Astrocyte of the spinal cord (primary cell): ENCODE data around the gene MACF1.

Experiments used
- DNase-seq: peaks from one replicate; pipeline ENCODE4 v3.0.0; 2011; ENCODE audit warnings: low read depth, low spot score
- H3K4me3 ChIP-seq: 2 replicates; pipeline ENCODE4 v1.5.1; 2011; ENCODE audit warnings: low read depth, mild to moderate bottlenecking, low read length, moderate library complexity
- in situ Hi-C: cut with HindIII; loops from 2 replicates; pipeline ENCODE4 v1.10.0; 2017; ENCODE audit warnings: low sequenced_read_pairs
- TF ChIP-seq, protein P1 (sequence below): IDR thresholded peaks from 2 replicates; pipeline ENCODE4 v1.5.1; 2012; ENCODE audit warnings: low read depth, mild to moderate bottlenecking, low read length, inconsistent platforms

Gene MACF1

DNA sequence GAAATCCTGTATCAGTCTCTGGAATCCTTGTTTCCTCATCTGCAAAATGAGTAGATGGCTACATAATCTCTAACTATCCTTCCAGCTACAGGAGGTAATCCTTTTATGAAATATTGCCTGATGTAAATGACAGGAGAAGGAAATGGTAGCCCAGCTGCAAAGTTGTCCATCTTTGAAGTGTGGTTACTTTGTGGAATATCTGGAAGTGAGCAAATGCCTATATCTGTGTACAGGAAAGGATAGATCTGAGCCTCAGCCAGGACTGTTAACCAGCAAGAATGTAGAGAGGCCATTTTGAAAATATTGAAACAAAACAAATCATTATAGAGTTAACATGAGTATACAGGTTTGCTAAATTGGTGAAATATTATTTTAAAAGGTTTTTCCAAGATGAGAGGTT, 212.1 kb downstream of the MACF1 start:
- peak; percentile 43 for DNase-seq
- TF ChIP-seq, protein P1, sequence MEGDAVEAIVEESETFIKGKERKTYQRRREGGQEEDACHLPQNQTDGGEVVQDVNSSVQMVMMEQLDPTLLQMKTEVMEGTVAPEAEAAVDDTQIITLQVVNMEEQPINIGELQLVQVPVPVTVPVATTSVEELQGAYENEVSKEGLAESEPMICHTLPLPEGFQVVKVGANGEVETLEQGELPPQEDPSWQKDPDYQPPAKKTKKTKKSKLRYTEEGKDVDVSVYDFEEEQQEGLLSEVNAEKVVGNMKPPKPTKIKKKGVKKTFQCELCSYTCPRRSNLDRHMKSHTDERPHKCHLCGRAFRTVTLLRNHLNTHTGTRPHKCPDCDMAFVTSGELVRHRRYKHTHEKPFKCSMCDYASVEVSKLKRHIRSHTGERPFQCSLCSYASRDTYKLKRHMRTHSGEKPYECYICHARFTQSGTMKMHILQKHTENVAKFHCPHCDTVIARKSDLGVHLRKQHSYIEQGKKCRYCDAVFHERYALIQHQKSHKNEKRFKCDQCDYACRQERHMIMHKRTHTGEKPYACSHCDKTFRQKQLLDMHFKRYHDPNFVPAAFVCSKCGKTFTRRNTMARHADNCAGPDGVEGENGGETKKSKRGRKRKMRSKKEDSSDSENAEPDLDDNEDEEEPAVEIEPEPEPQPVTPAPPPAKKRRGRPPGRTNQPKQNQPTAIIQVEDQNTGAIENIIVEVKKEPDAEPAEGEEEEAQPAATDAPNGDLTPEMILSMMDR, result no peak
- in situ Hi-C loops, result no loop called here

DNA sequence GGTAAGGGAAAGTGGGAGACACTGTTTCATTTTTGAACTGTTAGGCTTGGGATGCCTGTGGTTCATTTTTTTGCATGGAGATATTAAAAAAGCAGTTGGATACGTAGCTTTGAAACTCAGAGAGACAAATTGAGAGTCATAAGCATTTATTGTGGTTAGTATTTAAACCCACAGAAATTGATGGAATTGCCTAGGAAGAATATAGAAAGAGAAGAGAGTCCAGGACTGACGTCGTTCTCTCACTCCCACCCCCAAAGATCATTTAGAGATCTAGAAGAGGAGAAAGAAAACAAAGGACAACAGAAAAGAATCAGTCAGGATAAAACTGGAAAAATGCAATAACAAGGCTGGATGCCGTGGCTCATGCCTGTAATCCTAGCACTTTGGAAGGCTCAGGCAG, 213.7 kb downstream of the MACF1 start:
- in situ Hi-C loops, result no loop called here
- TF ChIP-seq, protein P1, result no peak
- DNase-seq, result peak; percentile 73
- H3K4me3 ChIP-seq, result no peak overlapping the region

More for the DNA sequence above, 212.1 kb downstream of the MACF1 start:
- H3K4me3 ChIP-seq, result peak overlapping the region; percentile 1

DNA sequence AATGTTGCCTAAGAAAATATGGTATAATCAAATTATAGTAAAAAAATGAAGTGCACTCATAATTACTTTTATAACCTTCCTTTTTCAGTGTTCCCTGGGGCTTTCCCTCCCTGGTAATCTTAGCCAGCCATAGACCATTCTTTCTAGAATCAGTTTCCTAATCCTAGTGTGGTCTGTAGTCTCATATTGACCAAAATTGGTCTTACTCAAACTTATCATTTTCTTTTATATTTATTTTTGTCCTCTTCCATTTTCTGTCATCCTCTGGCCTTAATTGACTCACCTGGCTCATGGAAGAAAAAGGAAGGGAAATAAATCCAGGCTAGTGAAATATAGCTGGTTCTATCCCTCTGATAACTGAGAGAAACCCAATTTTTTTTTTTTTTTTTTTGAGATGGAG, 216.0 kb downstream of the MACF1 start:
- DNase-seq, result no peak
- in situ Hi-C loops, result no loop called here
- TF ChIP-seq, protein P1, result no peak
- no peak overlapping the region for H3K4me3 ChIP-seq

DNA sequence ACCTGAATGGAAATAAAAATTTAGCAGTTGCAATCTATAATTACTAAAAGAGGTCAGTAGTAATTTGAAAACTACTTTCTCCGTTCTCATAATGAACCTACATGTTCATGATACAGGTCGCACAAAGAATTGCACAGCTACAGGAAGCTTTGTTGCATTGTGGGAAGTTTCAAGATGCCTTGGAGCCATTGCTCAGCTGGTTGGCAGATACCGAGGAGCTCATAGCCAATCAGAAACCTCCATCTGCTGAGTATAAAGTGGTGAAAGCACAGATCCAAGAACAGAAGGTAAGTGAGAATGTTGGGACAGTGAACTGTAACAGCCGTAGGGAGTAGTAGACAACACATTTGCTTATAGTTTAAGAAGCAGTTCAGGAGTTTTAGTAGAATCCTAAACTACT, 218.1 kb downstream of the MACF1 start:
- in situ Hi-C loops, result no loop called here
- no peak overlapping the region for H3K4me3 ChIP-seq
- no peak for DNase-seq
- TF ChIP-seq, protein P1, result no peak

- no peak overlapping the region for H3K4me3 ChIP-seq
- in situ Hi-C loops, result no loop called here
- TF ChIP-seq, protein P1, result no peak
- no peak for DNase-seq
Measured at GRCh38 chr1:39425151-39425550, 220.7 kb downstream of the MACF1 start.

GRCh38 chr1:39425634-39426033, 221.1 kb downstream of the MACF1 start:
- TF ChIP-seq, protein P1, result no peak
- in situ Hi-C loops, result no loop called here
- DNase-seq, result no peak

GRCh38 chr1:39426346-39426745, 221.9 kb downstream of the MACF1 start:
- no peak overlapping the region for H3K4me3 ChIP-seq
- in situ Hi-C loops, result no loop called here
- TF ChIP-seq, protein P1, result no peak
- no peak for DNase-seq

More at GRCh38 chr1:39425634-39426033, 221.1 kb downstream of the MACF1 start:
- H3K4me3 ChIP-seq, result no peak overlapping the region
